Stimulated activated CD8-positive, alpha-beta memory T cell treated with anti-CD3 and anti-CD28 coated beads, Interleukin-15, amount 100 ng/mL, for 4 hours (primary cell): ENCODE results near the gene ANTKMT.

Source experiments
- DNase-seq, 2 donors: peaks; one replicate each; pipeline ENCODE4 v3.0.0-alpha.2; 2020; ENCODE audit warnings: low read depth in 2 of 2

ANTKMT gene

DNA sequence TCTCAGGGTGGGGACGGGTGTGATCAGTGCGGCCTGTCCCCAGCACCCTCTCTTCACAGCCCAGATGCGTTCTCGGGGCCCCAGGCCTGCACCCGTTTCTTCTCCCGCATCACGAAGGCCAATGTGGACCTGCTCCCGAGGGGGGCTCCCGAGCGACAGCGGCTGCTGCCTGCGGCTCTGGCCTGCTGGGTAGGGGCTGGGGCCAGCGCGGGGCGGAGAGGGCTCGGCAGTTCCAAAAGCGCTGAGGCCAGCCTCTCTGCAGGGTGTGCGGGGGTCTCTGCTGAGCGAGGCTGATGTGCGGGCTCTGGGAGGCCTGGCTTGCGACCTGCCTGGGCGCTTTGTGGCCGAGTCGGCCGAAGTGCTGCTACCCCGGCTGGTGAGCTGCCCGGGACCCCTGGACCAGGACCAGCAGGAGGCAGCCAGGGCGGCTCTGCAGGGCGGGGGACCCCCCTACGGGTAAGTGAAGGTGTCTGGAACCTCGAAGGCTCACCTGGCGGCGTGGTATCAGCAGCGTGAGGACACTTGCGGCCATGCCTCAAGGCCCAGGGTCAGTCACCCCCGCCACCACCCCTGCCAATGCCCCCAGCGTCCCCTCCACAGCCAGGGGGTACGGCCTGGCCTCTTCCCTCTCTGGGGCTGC, 44.0 kb downstream of the ANTKMT start:
- no peak for DNase-seq

DNA sequence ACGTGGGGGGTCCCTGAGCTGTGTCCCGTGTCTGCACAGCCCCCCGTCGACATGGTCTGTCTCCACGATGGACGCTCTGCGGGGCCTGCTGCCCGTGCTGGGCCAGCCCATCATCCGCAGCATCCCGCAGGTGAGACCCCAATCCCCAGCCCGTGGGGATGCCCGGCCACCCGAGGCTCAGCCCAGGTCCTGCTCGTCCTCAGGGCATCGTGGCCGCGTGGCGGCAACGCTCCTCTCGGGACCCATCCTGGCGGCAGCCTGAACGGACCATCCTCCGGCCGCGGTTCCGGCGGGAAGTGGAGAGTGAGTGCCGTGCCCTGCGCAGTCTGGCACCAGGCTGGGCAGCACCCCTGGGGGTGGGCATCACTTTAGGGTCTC, 44.5 kb downstream of the ANTKMT start:
- DNase-seq = no peak

DNA sequence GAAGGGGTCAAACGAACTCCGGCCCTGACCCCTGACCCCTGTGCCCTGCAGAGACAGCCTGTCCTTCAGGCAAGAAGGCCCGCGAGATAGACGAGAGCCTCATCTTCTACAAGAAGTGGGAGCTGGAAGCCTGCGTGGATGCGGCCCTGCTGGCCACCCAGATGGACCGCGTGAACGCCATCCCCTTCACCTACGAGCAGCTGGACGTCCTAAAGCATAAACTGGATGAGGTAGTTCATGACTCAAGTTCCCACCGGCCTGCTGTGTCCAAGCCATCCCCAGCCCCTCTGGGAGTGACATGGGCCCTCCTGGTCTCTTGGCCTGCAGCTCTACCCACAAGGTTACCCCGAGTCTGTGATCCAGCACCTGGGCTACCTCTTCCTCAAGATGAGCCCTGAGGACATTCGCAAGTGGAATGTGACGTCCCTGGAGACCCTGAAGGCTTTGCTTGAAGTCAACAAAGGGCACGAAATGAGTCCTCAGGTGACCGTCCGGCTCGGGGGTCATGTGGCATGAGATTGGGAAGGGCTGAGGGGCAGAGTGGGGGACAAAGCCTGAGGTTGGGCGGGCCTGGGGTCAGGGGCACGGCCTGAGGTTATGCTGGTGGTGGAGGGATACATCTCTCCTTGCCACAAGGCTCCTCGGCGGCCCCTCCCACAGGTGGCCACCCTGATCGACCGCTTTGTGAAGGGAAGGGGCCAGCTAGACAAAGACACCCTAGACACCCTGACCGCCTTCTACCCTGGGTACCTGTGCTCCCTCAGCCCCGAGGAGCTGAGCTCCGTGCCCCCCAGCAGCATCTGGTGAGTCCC, 45.3 kb downstream of the ANTKMT start:
- no peak for DNase-seq

DNA sequence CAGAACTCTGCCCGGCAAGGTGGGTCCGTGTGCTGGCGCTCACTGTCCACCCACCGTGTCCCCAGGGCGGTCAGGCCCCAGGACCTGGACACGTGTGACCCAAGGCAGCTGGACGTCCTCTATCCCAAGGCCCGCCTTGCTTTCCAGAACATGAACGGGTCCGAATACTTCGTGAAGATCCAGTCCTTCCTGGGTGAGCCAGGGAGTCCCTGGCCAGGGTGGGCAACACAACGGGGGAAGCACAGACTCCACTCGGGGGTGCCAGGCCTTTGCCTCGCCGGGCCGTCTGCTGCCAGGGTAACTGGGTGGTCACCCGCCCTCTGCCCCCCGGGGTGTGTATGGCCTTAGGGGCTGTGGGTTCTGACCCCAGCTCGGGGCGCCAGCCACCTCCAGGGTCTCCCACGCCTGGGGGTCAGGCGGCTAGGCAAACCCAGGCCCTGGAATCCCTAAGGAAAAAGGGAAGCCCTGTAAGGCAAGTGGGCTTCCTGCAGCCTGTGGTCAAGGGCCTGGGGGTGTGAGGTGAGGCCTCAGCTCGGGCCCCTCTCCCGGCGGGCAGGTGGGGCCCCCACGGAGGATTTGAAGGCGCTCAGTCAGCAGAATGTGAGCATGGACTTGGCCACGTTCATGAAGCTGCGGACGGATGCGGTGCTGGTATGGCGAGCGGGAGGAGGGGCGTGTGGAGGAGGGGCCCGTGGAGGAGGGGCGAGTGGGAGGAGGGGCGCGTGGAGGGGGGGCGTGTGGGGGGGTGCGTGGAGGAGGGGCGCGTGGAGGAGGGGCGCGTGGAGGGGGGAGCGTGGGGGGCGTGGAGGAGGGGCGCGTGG, 46.1 kb downstream of the ANTKMT start:
- no peak for DNase-seq

DNA sequence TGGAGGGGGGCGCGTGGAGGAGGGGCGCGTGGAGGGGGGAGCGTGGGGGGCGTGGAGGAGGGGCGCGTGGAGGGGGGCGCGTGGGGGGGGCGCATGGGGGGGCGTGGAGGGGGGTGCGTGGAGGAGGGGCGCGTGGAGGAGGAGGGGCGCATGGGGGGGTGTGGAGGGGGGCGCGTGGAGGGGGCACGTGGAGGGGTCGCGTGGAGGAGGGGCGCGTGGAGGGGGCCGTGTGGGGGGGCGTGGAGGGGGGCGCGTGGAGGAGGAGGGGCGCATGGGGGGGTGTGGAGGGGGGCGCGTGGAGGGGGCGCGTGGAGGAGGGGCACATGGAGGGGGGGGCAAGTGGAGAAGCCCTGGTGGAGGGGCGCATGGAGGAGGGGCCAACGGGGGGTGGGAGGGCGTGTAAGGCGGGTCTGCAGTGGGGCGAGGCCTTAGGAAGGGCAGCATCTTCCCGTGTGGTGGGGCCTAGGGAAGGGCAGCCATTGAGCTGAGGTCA, 46.8 kb downstream of the ANTKMT start:
- no peak for DNase-seq

DNA sequence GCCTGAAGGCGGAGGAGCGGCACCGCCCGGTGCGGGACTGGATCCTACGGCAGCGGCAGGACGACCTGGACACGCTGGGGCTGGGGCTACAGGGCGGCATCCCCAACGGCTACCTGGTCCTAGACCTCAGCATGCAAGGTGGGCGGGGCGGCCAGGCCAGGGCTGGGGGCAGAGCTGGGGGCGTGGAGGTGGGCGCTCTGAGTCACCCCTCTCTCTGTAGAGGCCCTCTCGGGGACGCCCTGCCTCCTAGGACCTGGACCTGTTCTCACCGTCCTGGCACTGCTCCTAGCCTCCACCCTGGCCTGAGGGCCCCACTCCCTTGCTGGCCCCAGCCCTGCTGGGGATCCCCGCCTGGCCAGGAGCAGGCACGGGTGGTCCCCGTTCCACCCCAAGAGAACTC, 47.5 kb downstream of the ANTKMT start:
- DNase-seq = no peak

DNA sequence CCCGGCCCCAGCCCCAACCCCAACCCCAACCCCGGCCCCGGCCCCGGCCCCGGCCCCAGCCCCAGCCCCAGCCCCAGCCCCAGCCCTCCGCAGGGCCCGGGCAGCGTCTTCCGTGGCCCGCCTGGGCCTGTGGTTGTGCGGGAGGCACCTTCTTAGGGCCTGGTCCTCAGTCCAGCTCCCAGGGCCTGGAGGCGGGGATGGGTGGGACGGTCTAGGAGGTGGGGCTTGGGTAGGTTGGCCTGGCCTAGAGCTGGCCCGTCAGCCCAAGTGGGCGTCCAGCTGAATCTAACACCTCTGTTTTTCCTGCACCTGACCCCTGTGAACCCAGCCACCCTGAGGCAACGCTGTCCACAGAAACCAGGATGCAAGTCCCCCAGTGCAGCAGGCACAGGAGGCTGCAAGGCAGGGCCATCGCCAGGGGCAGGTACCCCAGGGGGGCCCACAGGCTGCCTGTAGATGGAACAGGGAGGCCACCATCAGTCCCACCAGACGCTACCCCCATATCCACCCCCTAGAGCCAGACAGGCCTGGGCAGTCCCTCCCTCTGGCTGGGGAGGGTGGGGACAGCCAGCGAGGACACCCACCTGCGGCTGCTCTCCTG, 48.3 kb downstream of the ANTKMT start:
- no peak for DNase-seq

DNA sequence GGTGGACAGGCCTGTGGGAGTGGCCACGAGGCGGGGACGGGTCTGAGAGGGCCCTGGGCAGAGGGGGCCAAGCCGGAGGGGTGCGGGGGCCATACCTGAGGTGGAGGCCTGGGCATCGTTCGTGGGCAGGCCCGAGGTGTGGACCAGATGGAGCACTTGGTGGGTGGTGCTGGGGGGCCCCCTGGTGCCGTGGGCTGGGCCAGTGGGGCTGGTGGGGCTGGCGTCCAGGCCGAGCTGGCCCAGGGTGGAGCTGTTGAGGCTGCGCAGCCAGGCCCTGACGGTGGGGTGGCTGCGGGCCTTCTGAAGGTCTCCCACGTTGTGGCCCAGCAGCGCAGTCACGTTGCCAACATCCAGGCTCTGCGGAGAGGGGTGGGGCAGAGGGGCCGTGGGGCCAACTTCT, 49.0 kb downstream of the ANTKMT start:
- DNase-seq = no peak

DNA sequence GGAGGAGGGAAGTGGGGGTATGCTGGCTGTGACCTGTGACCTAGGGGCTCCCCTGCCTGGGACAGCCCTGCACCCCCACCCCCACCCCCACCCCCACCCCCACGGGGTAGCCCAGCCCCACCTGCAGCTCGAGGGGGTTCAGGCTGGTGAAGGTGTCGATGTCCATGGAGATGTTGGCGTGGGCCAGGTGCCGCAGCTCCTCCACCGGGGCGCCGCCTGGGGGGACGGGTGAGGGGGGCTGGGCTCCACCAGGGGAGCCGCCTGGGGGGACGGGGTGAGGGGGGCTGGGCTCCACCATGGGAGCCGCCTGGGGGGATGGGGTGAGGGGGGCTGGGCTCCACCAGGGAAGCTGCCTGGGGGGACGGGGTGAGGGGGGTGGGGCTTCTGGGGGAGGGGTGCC, 49.5 kb downstream of the ANTKMT start:
- no peak for DNase-seq
